Kidney (tissue), 14 donors: ENCODE results near the gene SRSF2. TPM values are rescaled to one million over a fixed set of nuclear protein-coding genes. Genes with fewer than 3 reads are reported as not detected.

Source experiments
- DNase-seq, 5 donors: peaks; one replicate each; pipeline ENCODE4 v3.0.0-alpha.2; 2013 to 2020
- FAIRE-seq: peaks from 2 replicates; lab custom pipeline; 2012; peaks lifted over from hg19 to GRCh38; lab: Jason Lieb, UNC
- H3K27ac ChIP-seq, 2 donors: one replicate each; pipeline ENCODE4 v1.7.0; 2013; ENCODE audit warnings: low read depth in 2 of 2, low read length in 2 of 2, inconsistent platforms in 1 of 2
- H3K27me3 ChIP-seq: one replicate; pipeline ENCODE4 v1.7.1; 2013; ENCODE audit warnings: low read length, inconsistent platforms; ENCODE audit not compliant: control insufficient read depth, insufficient read depth
- H3K36me3 ChIP-seq, 3 donors: one replicate each; pipeline versions ENCODE4 v1.7.0 to v1.7.1; 2013; ENCODE audit warnings: low read length in 3 of 3, control low read depth in 1 of 3, inconsistent platforms in 1 of 3; ENCODE audit not compliant: insufficient read depth in 3 of 3, control insufficient read depth in 2 of 3
- H3K4me1 ChIP-seq, 3 donors: one replicate each; pipeline versions ENCODE4 v1.7.0 to v1.7.1; 2013; ENCODE audit warnings: low read length in 3 of 3, inconsistent platforms in 1 of 3, low read depth in 1 of 3; ENCODE audit not compliant: control insufficient read depth in 2 of 3, insufficient read depth in 2 of 3
- H3K4me3 ChIP-seq, 3 donors: one replicate each; pipeline versions ENCODE4 v1.7.0 to v1.8.1; 2013; ENCODE audit warnings: low read length in 3 of 3, control low read depth in 1 of 3, inconsistent platforms in 1 of 3
- H3K9ac ChIP-seq, 3 donors: one replicate each; pipeline versions ENCODE4 v1.7.0 to v1.7.1; 2013; ENCODE audit warnings: low read length in 3 of 3, control low read depth in 1 of 3, inconsistent platforms in 1 of 3
- H3K9me3 ChIP-seq, 3 donors: one replicate each; pipeline versions ENCODE4 v1.7.0 to v1.7.1; 2013; ENCODE audit warnings: low read length in 3 of 3, control low read depth in 1 of 3, inconsistent platforms in 1 of 3; ENCODE audit not compliant: control insufficient read depth in 2 of 3, insufficient read depth in 1 of 3
- CTCF ChIP-seq: IDR thresholded peaks from 3 replicates; pipeline ENCODE4 v1.5.1; 2012; ENCODE audit warnings: mild to moderate bottlenecking, moderate library complexity, borderline replicate concordance; ENCODE audit not compliant: insufficient read depth; ENCODE audit errors: extremely low read depth
- intact Hi-C: fragments of 100-400 bp; cut with DNase I; formaldehyde crosslinking; loops from one replicate; pipeline ENCODE4 v1.11.1; 2022
- polyA plus RNA-seq: library from polyadenylated mRNA; stranded (reverse); fragments of 350-450 nt; fragmentation: Illumina TruSeq; extraction: RNeasy Lipid Tissue Mini Kit (QIAGEN cat#74804); gene quantifications from one replicate; pipeline ENCODE4 v1.2.3, GENCODE V29; 2014; ENCODE audit warnings: low read depth, low replicate concordance; ENCODE audit not compliant: insufficient read depth
- total RNA-seq: library from RNA; stranded (reverse); fragmentation: NEBNext Ultra II Directional; extraction: Animal tissue kit (Norgen Biotek cat#: 25700); gene quantifications from one replicate; pipeline ENCODE4 v1.2.1, GENCODE V29; 2021
- donor health status: control.
- donor health status: control.
- donor health status: control.
- donor health status: control.
- donor health status: control.
- donor health status: DM: yes; HTN: yes; CAD: no.
- donor health status: Normal renal cell carcinoma (clear cell type).

The SRSF2 gene
- total and polyA plus RNA-seq, 2 donors from 2014 or later, result 129 to 155 TPM

DNA sequence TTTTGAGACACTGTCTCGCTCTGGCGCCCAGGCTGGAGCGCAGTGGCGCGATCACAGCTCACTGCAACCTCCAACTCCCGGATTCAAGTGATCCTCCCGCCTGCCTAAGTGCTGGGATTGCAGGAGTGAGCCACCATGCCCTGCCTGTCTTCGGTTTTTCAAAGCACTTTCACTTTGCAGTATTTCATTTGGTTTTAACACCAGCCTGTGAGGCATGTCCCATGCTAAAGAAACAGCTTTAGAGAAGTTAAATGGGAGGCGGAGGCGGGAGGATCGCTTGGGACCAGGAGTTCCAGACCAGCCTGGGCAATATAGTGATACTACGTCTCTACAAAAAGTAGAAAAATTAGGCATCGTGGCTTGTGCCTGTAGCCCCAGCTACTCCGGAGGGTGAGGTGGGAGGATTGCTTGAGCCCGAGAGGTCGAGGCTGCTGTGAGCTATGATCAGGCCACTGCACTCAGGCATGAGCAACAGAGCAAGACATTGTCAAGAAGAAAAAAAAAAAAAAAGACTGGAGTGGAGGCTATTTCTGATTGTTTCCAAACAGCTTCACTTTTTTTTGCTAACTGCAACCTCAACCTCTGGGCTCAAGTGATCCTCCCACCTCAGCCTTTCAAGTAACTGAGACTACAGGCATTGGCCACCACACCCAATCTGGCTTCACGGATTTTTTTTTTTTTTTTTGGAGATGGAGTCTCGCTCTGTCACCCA is 9.2 kb downstream of the SRSF2 start:
- TF ChIP-seq CTCF, result no peak
- DNase-seq, result peak in 4 of 5 donors; percentile 50 to 73 (median 63)
- peaks cover 3 to 18% (median 11%) of the 10 kb centered on the region in 3 donors for H3K4me1 ChIP-seq
- H3K9me3 ChIP-seq, result no peaks in the 10 kb centered on the region
- H3K4me3 ChIP-seq, result peak overlapping the region; percentile 76 to 96 (median 76)
- H3K9ac ChIP-seq, result peak overlapping the region; percentile 26 to 99 (median 50)
- no peaks in the 10 kb centered on the region for H3K27me3 ChIP-seq
- H3K36me3 ChIP-seq, result peaks cover 2 to 21% (median 3%) of the 10 kb centered on the region in 3 donors
- no peak for FAIRE-seq
- intact Hi-C loops, result no loop called here
- peak overlapping the region; percentile 99 for H3K27ac ChIP-seq

DNA sequence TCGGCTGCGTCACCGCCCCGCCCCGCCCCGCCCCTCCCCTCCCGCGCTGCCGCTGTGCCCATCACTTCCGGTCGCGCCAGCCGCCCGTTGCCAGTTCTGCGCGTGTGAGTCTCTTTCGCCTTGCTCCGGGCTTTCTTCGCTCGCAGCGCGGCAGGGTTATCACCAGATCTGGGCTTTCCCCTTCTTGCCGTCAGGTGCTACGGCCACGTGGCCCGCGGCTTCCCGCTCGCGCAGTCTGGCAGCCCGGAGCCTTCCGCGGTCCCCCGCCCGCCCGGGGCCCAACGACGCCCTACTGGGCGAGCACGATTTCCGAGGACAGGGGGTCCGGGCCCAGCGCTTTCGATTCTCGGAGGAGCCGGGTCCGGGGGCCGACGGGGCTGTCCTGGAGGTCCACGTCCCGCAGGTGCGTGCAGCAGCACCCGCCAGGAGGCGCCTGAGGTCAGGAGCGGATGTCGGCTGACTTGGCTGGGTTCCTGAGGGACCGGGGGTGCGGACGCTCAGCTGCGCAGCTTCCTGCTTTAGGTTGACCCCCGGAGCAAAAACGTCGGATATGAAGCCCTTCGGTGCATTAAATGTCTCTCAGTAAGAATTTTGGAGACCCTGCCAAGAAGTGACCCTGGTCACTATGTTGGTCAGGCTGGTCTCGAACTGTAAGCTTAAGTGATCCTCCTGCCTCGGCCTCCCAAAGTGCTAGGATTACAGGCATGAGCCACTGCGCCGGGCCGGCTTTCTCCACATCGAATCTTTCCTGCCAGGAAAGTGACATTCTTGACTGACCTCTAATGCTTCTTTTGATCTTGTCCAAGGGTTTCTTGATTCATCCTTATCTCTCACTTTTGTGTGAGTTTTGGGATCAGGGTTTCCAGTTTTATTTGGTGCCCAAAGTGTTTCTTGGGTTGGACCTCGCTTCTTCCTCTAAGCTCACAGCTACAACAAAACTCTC is 10.1 kb downstream of the SRSF2 start, which contains the start of gene METTL23:
METTL23 (plus strand) TSS at position 64 of the 943 bp plus-strand sequence. CDS start 2,872 bp downstream, outside the sequence.
- intact Hi-C loops, result no loop called here
- Histone ChIP-seq H3K27me3 (no peaks in the 10 kb centered on the region), H3K4me1 (peaks cover 3 to 18% (median 12%) of the 10 kb centered on the region in 3 donors), H3K4me3 (peak within 1 kb of the TSS; percentile 76 to 96 (median 81)), H3K36me3 (peaks cover 3 to 19% (median 3%) of the 10 kb centered on the region in 3 donors), H3K9ac (peak within 1 kb of the TSS; percentile 64 to 99 (median 85)), H3K27ac (peak within 1 kb of the TSS; percentile 99), H3K9me3 (no peaks in the 10 kb centered on the region)
- TF ChIP-seq CTCF, result peak; percentile 32
- peak; percentile 80 to 95 (median 89) for DNase-seq
- FAIRE-seq, result no peak

- peaks cover 3 to 18% (median 12%) of the 10 kb centered on the region in 3 donors for H3K4me1 ChIP-seq
- H3K9me3 ChIP-seq, result no peaks in the 10 kb centered on the region
- H3K9ac ChIP-seq, result peak within 1 kb of the TSS; percentile 64 to 99 (median 85)
- TF ChIP-seq CTCF, result no peak
- DNase-seq (peak; percentile 96 to 99 (median 98)), FAIRE-seq (no peak)
- peaks cover 2 to 22% (median 10%) of the 10 kb centered on the region in 3 donors for H3K36me3 ChIP-seq
- no peaks in the 10 kb centered on the region for H3K27me3 ChIP-seq
- H3K4me3 ChIP-seq, result peak within 1 kb of the TSS; percentile 76 to 96 (median 81)
- peak within 1 kb of the TSS; percentile 99 for H3K27ac ChIP-seq
- intact Hi-C loops, result no loop called here
These were observed 10.8 kb downstream of the SRSF2 start, which contains the start of gene JMJD6 for GRCh38 chr17:76726231-76726775. Gene JMJD6 (minus strand): TSS chr17:76726606. CDS start chr17:76726475, 131 bp downstream.
